Osteoblast (primary cell): ENCODE results near the gene ATXN2. TPM values are rescaled to one million over a fixed set of nuclear protein-coding genes. Genes with fewer than 3 reads are reported as not detected.
"Not testable (repeated sequence)": the region's sequence is repeated elsewhere in the genome, so short reads cannot be mapped to it uniquely, and the experiment has no call there.

ENCODE experiments used
- DNase-seq: peaks from one replicate; pipeline ENCODE4 v3.0.0; 2011; ENCODE audit warnings: low spot score, mixed read lengths; ENCODE audit not compliant: insufficient read length; ENCODE audit errors: missing footprints
- H2AFZ ChIP-seq: 2 replicates; pipeline ENCODE4 v1.6.0; 2011; ENCODE audit warnings: mild to moderate bottlenecking, low read length
- H3K27ac ChIP-seq: 2 replicates; pipeline ENCODE4 v1.5.1; 2011; ENCODE audit warnings: mild to moderate bottlenecking, low read depth, low read length, moderate library complexity
- H3K27me3 ChIP-seq: 2 replicates; pipeline ENCODE4 v1.6.0; 2012; ENCODE audit warnings: mild to moderate bottlenecking, control low read depth, inconsistent platforms, low read length, moderate library complexity; ENCODE audit not compliant: insufficient read depth
- H3K36me3 ChIP-seq: 2 replicates; pipeline ENCODE4 v1.5.1; 2011; ENCODE audit warnings: mild to moderate bottlenecking, low read length, control low read depth, moderate library complexity; ENCODE audit not compliant: insufficient read depth
- H3K4me1 ChIP-seq: 2 replicates; pipeline ENCODE4 v1.5.1; 2011; ENCODE audit warnings: mild to moderate bottlenecking, low read length, control low read depth, moderate library complexity; ENCODE audit not compliant: insufficient read depth
- H3K4me2 ChIP-seq: 2 replicates; pipeline ENCODE4 v1.6.0; 2011; ENCODE audit warnings: mild to moderate bottlenecking, low read length; ENCODE audit not compliant: insufficient read depth
- H3K4me3 ChIP-seq: fragments of 200-600 bp; sonication (generic); 3 replicates; pipeline ENCODE4 v1.5.1; 2012; ENCODE audit warnings: mild to moderate bottlenecking, low read length, inconsistent platforms; ENCODE audit not compliant: insufficient read depth
- H3K79me2 ChIP-seq: 2 replicates; pipeline ENCODE4 v1.6.0; 2012; ENCODE audit warnings: mild to moderate bottlenecking, low read length, control low read depth, inconsistent platforms; ENCODE audit not compliant: insufficient read depth
- H3K9me3 ChIP-seq: 2 replicates; pipeline ENCODE4 v1.5.1; 2011; ENCODE audit warnings: low read depth, low read length, control low read depth
- H4K20me1 ChIP-seq: 2 replicates; pipeline ENCODE4 v1.6.0; 2012; ENCODE audit warnings: mild to moderate bottlenecking, low read length, control low read depth; ENCODE audit not compliant: insufficient read depth
- total RNA-seq: library from RNA; depleted of rRNA; stranded (reverse); fragments of >200 nt; gene quantifications from 2 replicates; pipeline ENCODE4 v1.2.3, GENCODE V29; 2012
- TF ChIP-seq, protein P1 (sequence below): IDR thresholded peaks from 2 replicates; pipeline ENCODE4 v1.5.1; 2011; ENCODE audit warnings: mild to moderate bottlenecking, low read depth, low read length, moderate library complexity; ENCODE audit errors: extremely low read depth

ATXN2 gene
- total RNA-seq, 1 donor, result 39.4 TPM

DNA sequence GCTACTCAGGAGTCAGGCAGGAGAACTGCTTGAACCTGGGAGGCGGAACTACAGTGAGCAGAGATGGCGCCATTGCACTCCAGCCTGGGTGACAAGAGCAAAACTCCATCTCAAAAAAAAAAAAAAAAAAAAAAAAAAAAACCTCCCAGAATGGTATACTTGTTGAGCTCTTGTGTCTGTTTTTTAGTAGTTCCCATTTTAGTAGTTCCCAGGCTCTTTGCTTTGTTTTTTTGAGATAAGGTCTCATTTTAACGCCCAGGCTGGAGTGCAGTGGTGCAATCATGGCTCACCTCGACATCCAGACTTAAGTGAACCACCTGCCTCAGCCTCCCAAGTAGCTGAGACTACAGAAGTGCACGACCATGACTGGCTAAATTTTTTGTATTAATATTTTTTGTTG, 13.4 kb downstream of the ATXN2 start:
- Histone ChIP-seq H3K27ac (no peak overlapping the region), H2AFZ (no peak overlapping the region), H3K79me2 (peaks cover 99% of the 10 kb centered on the region), H3K4me1 (no peaks in the 10 kb centered on the region), H3K36me3 (no peaks in the 10 kb centered on the region), H4K20me1 (peaks cover 77% of the 10 kb centered on the region), H3K27me3 (no peaks in the 10 kb centered on the region), H3K4me2 (no peak overlapping the region), H3K4me3 (no peak overlapping the region), H3K9me3 (no peaks in the 10 kb centered on the region)
- DNase-seq, result no peak
- TF ChIP-seq, protein P1, sequence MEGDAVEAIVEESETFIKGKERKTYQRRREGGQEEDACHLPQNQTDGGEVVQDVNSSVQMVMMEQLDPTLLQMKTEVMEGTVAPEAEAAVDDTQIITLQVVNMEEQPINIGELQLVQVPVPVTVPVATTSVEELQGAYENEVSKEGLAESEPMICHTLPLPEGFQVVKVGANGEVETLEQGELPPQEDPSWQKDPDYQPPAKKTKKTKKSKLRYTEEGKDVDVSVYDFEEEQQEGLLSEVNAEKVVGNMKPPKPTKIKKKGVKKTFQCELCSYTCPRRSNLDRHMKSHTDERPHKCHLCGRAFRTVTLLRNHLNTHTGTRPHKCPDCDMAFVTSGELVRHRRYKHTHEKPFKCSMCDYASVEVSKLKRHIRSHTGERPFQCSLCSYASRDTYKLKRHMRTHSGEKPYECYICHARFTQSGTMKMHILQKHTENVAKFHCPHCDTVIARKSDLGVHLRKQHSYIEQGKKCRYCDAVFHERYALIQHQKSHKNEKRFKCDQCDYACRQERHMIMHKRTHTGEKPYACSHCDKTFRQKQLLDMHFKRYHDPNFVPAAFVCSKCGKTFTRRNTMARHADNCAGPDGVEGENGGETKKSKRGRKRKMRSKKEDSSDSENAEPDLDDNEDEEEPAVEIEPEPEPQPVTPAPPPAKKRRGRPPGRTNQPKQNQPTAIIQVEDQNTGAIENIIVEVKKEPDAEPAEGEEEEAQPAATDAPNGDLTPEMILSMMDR, result no peak

DNA sequence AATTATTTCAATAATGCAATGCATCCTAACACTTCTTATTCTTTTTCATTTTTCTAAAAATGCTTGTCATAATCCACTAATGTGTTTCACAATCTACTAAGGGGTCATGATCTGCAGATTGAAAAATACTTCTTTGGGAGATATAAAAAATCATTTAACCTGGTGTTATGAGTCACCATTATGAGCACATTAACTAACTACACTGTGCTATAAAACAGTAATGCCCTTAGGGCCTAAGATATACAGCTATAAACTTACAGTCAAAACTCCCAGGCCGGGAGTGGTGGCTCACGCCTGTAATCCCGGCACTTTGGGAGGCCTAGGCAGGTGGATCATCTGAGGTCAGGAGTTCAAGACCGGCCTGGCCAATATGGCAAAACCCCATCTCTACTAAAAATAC, 14.2 kb downstream of the ATXN2 start:
- H4K20me1 ChIP-seq, result peaks cover 80% of the 10 kb centered on the region
- TF ChIP-seq, protein P1, result no peak
- DNase-seq, result no peak

DNA sequence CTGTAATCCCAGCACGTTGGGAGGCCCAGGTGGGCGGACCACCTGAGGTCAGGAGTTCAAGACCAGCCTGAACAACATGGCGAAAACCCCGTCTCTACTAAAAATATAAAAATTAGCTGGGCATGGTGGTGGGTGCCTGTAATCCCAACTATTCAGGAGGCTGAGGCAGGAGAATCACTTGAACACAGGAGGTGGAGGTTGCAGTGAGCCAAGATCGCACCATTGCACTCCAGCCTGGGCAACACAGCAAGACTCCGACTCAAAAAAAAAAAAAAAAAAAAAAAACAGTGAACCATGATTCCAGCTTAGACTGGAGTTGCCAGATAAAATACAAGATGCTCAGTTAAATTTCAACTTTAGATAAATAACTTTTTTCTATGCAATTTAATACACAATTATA, 15.6 kb downstream of the ATXN2 start:
- H3K27me3 ChIP-seq, H3K27ac ChIP-seq, H3K9me3 ChIP-seq, DNase-seq, H3K4me3 ChIP-seq, H3K4me1 ChIP-seq, H2AFZ ChIP-seq, H3K36me3 ChIP-seq, H3K4me2 ChIP-seq: not testable (repeated sequence)
- peaks cover 79% of the 10 kb centered on the region for H4K20me1 ChIP-seq
- peaks cover 100% of the 10 kb centered on the region for H3K79me2 ChIP-seq

More for the DNA sequence above, 14.2 kb downstream of the ATXN2 start:
- H3K4me1 ChIP-seq, result no peaks in the 10 kb centered on the region
- H3K27ac ChIP-seq, result peak overlapping the region; percentile 15
- no peak overlapping the region for H2AFZ ChIP-seq
- no peak overlapping the region for H3K4me3 ChIP-seq
- no peaks in the 10 kb centered on the region for H3K27me3 ChIP-seq
- H3K9me3 ChIP-seq, result no peaks in the 10 kb centered on the region
- H3K79me2 ChIP-seq, result peaks cover 99% of the 10 kb centered on the region
- H3K4me2 ChIP-seq, result no peak overlapping the region
- no peaks in the 10 kb centered on the region for H3K36me3 ChIP-seq

DNA sequence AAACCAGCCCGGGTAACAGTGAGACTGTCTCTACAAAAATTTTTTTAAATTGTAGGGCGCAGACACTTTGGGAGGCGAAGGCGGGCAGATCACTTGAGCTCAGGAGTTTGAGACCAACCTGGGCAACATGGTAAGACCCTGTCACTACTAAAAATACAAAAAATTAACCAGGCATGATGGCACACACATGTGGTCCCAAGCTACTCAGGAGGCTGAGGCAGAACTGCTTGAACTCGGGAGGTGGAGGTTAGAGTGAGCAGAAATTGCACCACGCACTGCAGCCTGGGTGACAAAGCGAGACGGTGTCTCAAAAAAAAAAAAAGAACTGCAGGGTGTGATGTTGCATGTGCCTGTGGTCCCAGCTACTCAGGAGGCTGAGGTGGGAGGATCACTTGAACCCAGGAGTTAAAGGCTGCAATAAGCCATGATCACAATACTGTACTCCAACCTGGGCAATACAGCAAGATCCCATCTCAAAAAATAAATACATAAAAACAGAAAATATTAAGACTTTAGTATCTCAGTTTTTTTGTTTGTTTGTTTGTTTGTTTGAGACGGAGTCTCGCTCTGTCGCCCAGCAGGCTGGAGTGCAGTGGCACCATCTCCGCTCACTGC, 16.9 kb downstream of the ATXN2 start:
- H3K27me3 ChIP-seq, result no peaks in the 10 kb centered on the region
- H3K4me2 ChIP-seq, result no peak overlapping the region
- no peak for DNase-seq
- no peak overlapping the region for H3K27ac ChIP-seq
- H3K9me3 ChIP-seq, result no peaks in the 10 kb centered on the region
- TF ChIP-seq, protein P1, result no peak
- H3K36me3 ChIP-seq, result no peaks in the 10 kb centered on the region
- peaks cover 16% of the 10 kb centered on the region for H3K4me1 ChIP-seq
- H4K20me1 ChIP-seq, result peaks cover 83% of the 10 kb centered on the region
- H3K79me2 ChIP-seq, result peaks cover 100% of the 10 kb centered on the region
- no peak overlapping the region for H3K4me3 ChIP-seq
- H2AFZ ChIP-seq, result no peak overlapping the region
